GM12875 (cell line): ENCODE data around the gene PRDM13.
"Not testable (repeated sequence)": the region's sequence is repeated elsewhere in the genome, so short reads cannot be mapped to it uniquely, and the experiment has no call there.

Experiments
- H3K4me3 ChIP-seq: one replicate; pipeline ENCODE4 v1.5.1; 2011; ENCODE audit warnings: low read depth, low read length, control low read depth
- CTCF ChIP-seq: IDR thresholded peaks from 2 replicates; pipeline ENCODE4 v1.5.1; 2011; ENCODE audit warnings: low read depth, mild to moderate bottlenecking, control low read depth, inconsistent platforms, low read length, moderate library complexity, borderline replicate concordance; ENCODE audit not compliant: insufficient read depth

Gene PRDM13

GRCh38 chr6:99617131-99617530 lies 10.5 kb downstream of the PRDM13 start:
- no peak overlapping the region for H3K4me3 ChIP-seq
- no peak for TF ChIP-seq CTCF

- H3K4me3 ChIP-seq = no peak overlapping the region
- TF ChIP-seq CTCF = no peak
These were observed 12.2 kb downstream of the PRDM13 start for GRCh38 chr6:99618649-99619408.

- TF ChIP-seq CTCF = no peak
- H3K4me3 ChIP-seq = no peak overlapping the region
These were observed 12.8 kb downstream of the PRDM13 start for GRCh38 chr6:99619409-99619762.

- not testable (repeated sequence) for H3K4me3 ChIP-seq
These were observed 15.4 kb downstream of the PRDM13 start for GRCh38 chr6:99622044-99622443.

- TF ChIP-seq CTCF = no peak
- H3K4me3 ChIP-seq = no peak overlapping the region
These were observed 22.7 kb downstream of the PRDM13 start for GRCh38 chr6:99629293-99629692.

- no peak for TF ChIP-seq CTCF
- H3K4me3 ChIP-seq = no peak overlapping the region
These were observed 31.0 kb downstream of the PRDM13 start for GRCh38 chr6:99637629-99638028.

- H3K4me3 ChIP-seq = not testable (repeated sequence)
These were observed 31.7 kb downstream of the PRDM13 start for GRCh38 chr6:99638358-99638757.

- H3K4me3 ChIP-seq = no peak overlapping the region
- TF ChIP-seq CTCF = no peak
These were observed 34.6 kb downstream of the PRDM13 start for GRCh38 chr6:99641270-99641669.
